Choroid plexus epithelial cell (primary cell): ENCODE measurements around the gene ERO1B.
"Not testable (repeated sequence)": the region's sequence is repeated elsewhere in the genome, so short reads cannot be mapped to it uniquely, and the experiment has no call there.

Experiments used
- DNase-seq: peaks from one replicate; pipeline ENCODE4 v3.0.0-alpha.2; 2010; ENCODE audit warnings: low read depth
- H3K4me3 ChIP-seq: 2 replicates; pipeline ENCODE4 v1.5.1; 2011; ENCODE audit warnings: low read depth, mild to moderate bottlenecking, control low read depth, low read length, moderate library complexity
- CTCF ChIP-seq: conservative IDR thresholded peaks from 2 replicates; pipeline ENCODE4 v1.5.1; 2011; ENCODE audit warnings: low read depth, mild to moderate bottlenecking, control low read depth, inconsistent platforms, low read length, moderate library complexity

The ERO1B gene

GRCh38 chr1:236320671-236321070 is 38.9 kb upstream of the ERO1B start:
- no peak overlapping the region for H3K4me3 ChIP-seq
- DNase-seq: no peak
- TF ChIP-seq CTCF: no peak

GRCh38 chr1:236320214-236320613 is 38.5 kb upstream of the ERO1B start:
- DNase-seq: no peak
- no peak overlapping the region for H3K4me3 ChIP-seq
- no peak for TF ChIP-seq CTCF

GRCh38 chr1:236316437-236316836 is 34.7 kb upstream of the ERO1B start:
- TF ChIP-seq CTCF: no peak
- DNase-seq: no peak
- no peak overlapping the region for H3K4me3 ChIP-seq

- no peak for TF ChIP-seq CTCF
- no peak overlapping the region for H3K4me3 ChIP-seq
- no peak for DNase-seq
Measured at GRCh38 chr1:236315518-236315917, 33.8 kb upstream of the ERO1B start.

GRCh38 chr1:236315092-236315491 is 33.3 kb upstream of the ERO1B start:
- DNase-seq: no peak
- H3K4me3 ChIP-seq: no peak overlapping the region
- TF ChIP-seq CTCF: no peak

- not testable (repeated sequence) for DNase-seq
Measured at GRCh38 chr1:236314050-236314449, 32.3 kb upstream of the ERO1B start.

GRCh38 chr1:236313427-236313826 is 31.7 kb upstream of the ERO1B start:
- TF ChIP-seq CTCF: no peak
- no peak for DNase-seq
- H3K4me3 ChIP-seq: no peak overlapping the region

More at GRCh38 chr1:236314050-236314449, 32.3 kb upstream of the ERO1B start:
- not testable (repeated sequence) for H3K4me3 ChIP-seq

GRCh38 chr1:236311040-236311439 is 29.3 kb upstream of the ERO1B start:
- no peak for DNase-seq
- H3K4me3 ChIP-seq: no peak overlapping the region
- no peak for TF ChIP-seq CTCF
